HG03565 (cell line): Measurements from ENCODE around the gene SLC26A4.

Source experiments
- ATAC-seq: cut with Tn5 transposase; IDR thresholded peaks from one replicate; pipeline ENCODE4 v1.9.1; 2021; ENCODE audit warnings: mild to moderate bottlenecking, moderate library complexity; ENCODE audit not compliant: unreplicated experiment

The SLC26A4 gene

DNA sequence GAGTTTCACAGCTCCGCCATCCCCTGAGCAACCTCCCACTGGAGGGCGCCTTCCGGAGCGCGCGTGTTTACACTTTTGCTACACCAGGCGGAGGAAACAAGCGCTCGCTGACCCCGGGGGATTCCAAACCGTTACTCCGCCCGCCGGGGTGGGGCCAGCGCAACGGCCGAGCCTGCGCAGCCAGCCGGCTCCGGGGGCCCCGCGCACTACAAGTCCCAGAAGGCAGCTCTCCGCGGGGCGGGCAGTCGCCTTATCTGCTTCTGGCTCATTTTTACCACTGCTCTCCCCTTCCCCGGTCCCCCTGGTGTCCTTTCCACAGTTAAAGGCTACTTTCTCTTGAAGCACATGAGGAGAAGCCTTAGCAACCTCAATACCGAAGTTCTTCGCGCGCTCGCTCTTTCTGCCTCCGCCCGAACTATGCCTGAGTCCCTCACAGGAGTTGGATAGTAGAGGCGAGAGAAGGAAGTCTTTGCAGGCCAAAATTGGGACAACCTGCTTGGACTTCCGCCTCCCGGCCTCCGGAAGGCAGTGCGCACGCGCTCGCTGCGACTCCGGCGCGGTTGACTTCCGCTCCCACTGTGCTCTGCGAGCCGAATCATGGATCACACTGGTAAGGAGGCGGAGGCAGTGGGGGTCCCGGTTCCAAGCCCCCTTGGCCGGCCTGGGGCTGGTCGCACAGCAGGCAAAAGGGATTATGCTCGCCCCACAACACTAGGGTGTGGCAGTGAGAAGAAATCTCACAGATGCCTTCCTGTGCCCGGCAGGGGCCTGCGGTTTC, 83.1 kb downstream of the SLC26A4 start, which contains the start of gene CBLL1:
CBLL1 (plus strand) TSS at position 576 of the 778 bp plus-strand sequence; CDS start at position 598, 22 bp downstream.
- peak; percentile 68 for ATAC-seq

DNA sequence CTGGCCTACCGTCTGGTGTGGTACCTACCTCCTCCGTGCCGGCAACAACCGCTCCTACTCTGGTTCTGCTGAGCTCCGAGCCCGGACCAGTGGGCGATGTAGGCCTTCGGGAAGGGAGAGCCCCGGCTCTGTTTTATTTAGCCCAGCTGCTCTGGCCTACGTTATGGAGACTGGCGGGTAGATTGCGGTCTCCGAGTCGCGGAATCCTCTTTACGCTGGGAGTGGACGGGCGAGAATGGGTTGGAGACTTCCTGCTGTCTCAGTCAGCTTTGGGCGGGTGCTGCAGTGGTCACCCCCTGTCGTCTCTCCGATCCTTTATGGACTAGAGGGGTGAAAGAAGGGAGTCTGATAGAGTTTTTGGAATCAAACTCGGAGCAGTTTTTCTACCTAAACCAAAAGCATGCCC, 83.7 kb downstream of the SLC26A4 start:
- peak; percentile 21 for ATAC-seq

DNA sequence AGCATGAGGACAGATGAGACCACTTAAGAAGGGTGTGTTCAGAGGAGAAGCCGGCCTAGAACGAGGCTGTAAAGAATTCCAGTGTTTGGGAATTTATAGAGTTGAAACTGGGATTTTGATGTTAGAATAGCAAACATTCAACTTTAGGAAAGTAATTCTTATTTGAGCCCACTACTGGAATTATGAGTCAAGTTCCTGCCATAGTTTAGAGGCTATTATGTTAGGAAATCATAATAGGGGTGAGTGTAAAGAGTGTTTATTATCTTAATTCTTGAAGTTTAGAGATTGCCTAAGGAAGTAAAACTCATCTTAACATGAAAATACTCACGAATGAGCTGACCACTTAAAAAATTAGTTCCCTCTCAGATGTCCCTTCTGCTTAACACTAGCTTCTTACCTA, 85.4 kb downstream of the SLC26A4 start:
- no peak for ATAC-seq

DNA sequence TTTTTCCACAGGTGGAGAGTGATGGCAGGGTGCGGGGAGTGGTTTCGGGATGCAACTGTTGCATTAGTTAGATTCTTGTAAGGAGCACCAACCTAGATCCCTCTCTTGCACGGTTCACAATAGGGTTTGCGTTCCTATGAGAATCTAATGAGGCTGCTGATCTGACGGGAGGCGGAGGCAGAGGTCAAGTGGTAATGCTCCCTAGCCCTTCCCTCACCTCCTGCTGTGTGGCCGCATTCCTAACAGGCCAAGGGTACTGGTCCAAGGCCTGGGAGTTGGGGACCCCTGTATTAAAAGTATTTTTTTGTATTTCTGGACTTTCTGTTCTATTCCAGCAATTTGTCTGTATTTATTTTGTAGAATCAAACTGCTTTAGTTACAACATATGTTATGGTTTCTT, 90.5 kb downstream of the SLC26A4 start:
- ATAC-seq, result no peak

DNA sequence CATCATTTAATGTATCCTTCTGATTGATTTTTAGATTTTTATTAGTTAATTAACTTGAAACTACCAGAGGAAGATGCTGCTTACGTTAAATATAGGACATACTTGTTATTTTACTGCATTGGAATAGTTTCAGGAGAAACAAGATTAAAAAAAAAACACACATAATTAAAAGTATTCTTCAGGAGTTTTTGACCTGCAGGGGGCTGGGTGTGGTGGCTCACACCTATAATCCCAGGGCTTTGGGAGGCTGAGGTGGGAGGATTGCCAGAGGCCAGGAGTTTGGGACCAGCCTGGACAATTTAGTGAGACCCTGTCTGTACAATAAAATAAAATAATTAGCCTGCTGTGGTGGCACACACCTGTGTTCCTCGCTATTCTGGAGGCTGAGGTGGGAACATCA, 94.0 kb downstream of the SLC26A4 start:
- ATAC-seq, result no peak

DNA sequence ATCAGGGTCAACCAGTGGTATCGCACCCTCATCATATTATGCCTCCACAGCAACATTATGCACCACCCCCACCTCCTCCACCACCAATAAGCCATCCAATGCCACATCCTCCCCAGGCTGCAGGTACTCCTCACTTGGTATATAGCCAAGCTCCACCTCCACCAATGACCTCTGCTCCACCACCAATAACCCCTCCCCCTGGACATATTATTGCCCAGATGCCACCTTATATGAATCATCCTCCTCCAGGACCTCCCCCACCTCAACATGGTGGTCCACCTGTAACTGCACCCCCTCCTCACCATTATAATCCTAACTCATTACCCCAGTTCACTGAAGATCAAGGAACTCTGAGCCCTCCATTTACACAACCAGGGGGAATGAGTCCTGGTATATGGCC, 98.0 kb downstream of the SLC26A4 start:
- ATAC-seq, result no peak

DNA sequence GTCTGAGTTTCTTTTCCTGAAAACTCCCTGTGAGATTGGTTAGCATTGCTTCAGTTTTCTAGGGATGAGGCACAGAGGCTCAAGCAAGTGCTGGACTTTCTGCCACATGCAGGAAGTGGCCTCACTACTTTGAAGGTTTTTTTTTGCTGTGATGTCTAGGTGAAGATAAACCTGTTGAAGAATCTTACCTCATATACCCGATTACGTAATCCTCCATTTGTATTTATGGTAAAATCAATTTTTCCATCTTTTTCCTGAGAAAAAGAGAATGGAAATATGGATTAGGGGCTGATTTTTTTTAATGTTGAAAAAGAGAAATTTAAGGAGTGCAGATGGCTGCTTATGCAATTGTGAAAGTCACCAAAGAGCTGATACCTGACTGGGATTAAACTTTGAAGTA, 106.8 kb downstream of the SLC26A4 start:
- no peak for ATAC-seq
